SK-N-SH (cell line): Measurements from ENCODE around the gene CNFN. TPM values are rescaled to one million over a fixed set of nuclear protein-coding genes. Genes with fewer than 3 reads are reported as not detected.
"Not testable (repeated sequence)": the region's sequence is repeated elsewhere in the genome, so short reads cannot be mapped to it uniquely, and the experiment has no call there.

Source experiments
- CTCF ChIA-PET: fragments of 300-600, 350-600 bp; formaldehyde crosslinking; extraction: SDS; loops from one replicate; lab custom pipeline; 2021; lab: Yijun Ruan, JAX
- POLR2A ChIA-PET: fragments of 350-600 bp; sonication (Branson Sonifier 250); formaldehyde crosslinking; extraction: SDS; loops from one replicate; lab custom pipeline; 2020; ENCODE audit warnings: antibody characterized with exemption, inconsistent platforms; lab: Yijun Ruan, JAX
- DNase-seq: peaks from one replicate; pipeline ENCODE4 v3.0.0; 2012
- H2AFZ ChIP-seq: fragments of 200-600 bp; sonication (generic); 2 replicates; pipeline ENCODE4 v1.8.1; 2016; ENCODE audit warnings: antibody characterized with exemption, mild to moderate bottlenecking, low read depth
- H3F3A ChIP-seq: fragments of 200-600 bp; sonication (generic); replicated peaks from 2 replicates; pipeline ENCODE3; 2016; ENCODE audit warnings: antibody characterized with exemption, mild to moderate bottlenecking; ENCODE audit not compliant: insufficient read depth
- H3K27ac ChIP-seq, 2 experiments: fragments of 200-500 bp in 1 of 2; fragments of 200-600 bp in 1 of 2; sonication (Bioruptor generic) in 1 of 2; sonication (generic), shearing (Covaris generic) in 1 of 2; 2 replicates each; pipeline versions ENCODE4 v1.5.1 to v1.6.1; 2014 to 2016; ENCODE audit warnings: low read depth in 2 of 2, inconsistent platforms in 1 of 2, low read length in 1 of 2, mild to moderate bottlenecking in 1 of 2, mixed read lengths in 1 of 2
- H3K27me3 ChIP-seq: fragments of 200-600 bp; sonication (generic), shearing (Covaris generic); 2 replicates; pipeline ENCODE4 v1.6.1; 2016; ENCODE audit warnings: mixed run types; ENCODE audit not compliant: insufficient read depth
- H3K36me3 ChIP-seq, 2 experiments: fragments of 200-500 bp in 1 of 2; fragments of 200-600 bp in 1 of 2; sonication (Bioruptor generic) in 1 of 2; sonication (generic) in 1 of 2; replicated peaks in 1 of 2; 2 replicates each; pipeline versions ENCODE3 to v1.5.1; 2014 to 2016; ENCODE audit warnings: low read length in 1 of 2, mild to moderate bottlenecking in 1 of 2; ENCODE audit not compliant: insufficient read depth in 2 of 2, control insufficient read depth in 1 of 2
- H3K4me1 ChIP-seq, 2 experiments: fragments of 200-500 bp in 1 of 2; fragments of 200-600 bp in 1 of 2; sonication (Bioruptor generic) in 1 of 2; sonication (generic), shearing (Covaris generic) in 1 of 2; 2 replicates each; pipeline versions ENCODE4 v1.5.1 to v1.6.1; 2014 to 2016; ENCODE audit warnings: low read depth in 1 of 2, low read length in 1 of 2, mixed run types in 1 of 2; ENCODE audit not compliant: insufficient read depth in 2 of 2, control insufficient read depth in 1 of 2
- H3K4me2 ChIP-seq: fragments of 200-600 bp; sonication (generic), shearing (Covaris generic); 2 replicates; pipeline ENCODE4 v1.6.1; 2017; ENCODE audit warnings: mixed run types
- H3K4me3 ChIP-seq, 2 experiments: fragments of 200-500 bp in 1 of 2; fragments of 200-600 bp in 1 of 2; sonication (Bioruptor generic) in 1 of 2; sonication (generic), shearing (Covaris generic) in 1 of 2; 2 replicates each; pipeline versions ENCODE4 v1.5.1 to v1.8.1; 2014 to 2016; ENCODE audit warnings: low read depth in 2 of 2, inconsistent platforms in 1 of 2, low read length in 1 of 2, mild to moderate bottlenecking in 1 of 2, mixed read lengths in 1 of 2, moderate library complexity in 1 of 2
- H3K79me2 ChIP-seq: fragments of 200-600 bp; sonication (generic); 2 replicates; pipeline ENCODE4 v1.8.1; 2017; ENCODE audit warnings: mild to moderate bottlenecking; ENCODE audit not compliant: insufficient read depth
- H3K9ac ChIP-seq: fragments of 200-600 bp; sonication (generic); 2 replicates; pipeline ENCODE4 v1.6.1; 2017; ENCODE audit warnings: mixed run types
- H3K9me2 ChIP-seq: fragments of 200-600 bp; sonication (generic); 2 replicates; pipeline ENCODE4 v1.6.1; 2017; ENCODE audit warnings: mixed run types
- H3K9me3 ChIP-seq: fragments of 200-600 bp; sonication (generic); 2 replicates; pipeline ENCODE4 v1.6.1; 2017; ENCODE audit warnings: mixed run types, mild to moderate bottlenecking, moderate library complexity
- H4K20me1 ChIP-seq: fragments of 200-600 bp; sonication (generic); 2 replicates; pipeline ENCODE4 v1.6.1; 2017; ENCODE audit warnings: mild to moderate bottlenecking, mixed run types; ENCODE audit not compliant: insufficient read depth
- JUND ChIP-seq: IDR thresholded peaks from 2 replicates; pipeline ENCODE4 v1.4.0; 2012
- NRF1 ChIP-seq: IDR thresholded peaks from 2 replicates; pipeline ENCODE4 v1.6.1; 2012; ENCODE audit warnings: low read depth, mild to moderate bottlenecking, low read length
- RCOR1 ChIP-seq: fragments of 150-350 bp; IDR thresholded peaks from 2 replicates; pipeline ENCODE4 v1.6.1; 2017; ENCODE audit warnings: antibody characterized with exemption, low read length
- RFX5 ChIP-seq: IDR thresholded peaks from 2 replicates; pipeline ENCODE4 v1.6.1; 2012; ENCODE audit warnings: mild to moderate bottlenecking, improper control_type of control experiment, low read length
- TAF1 ChIP-seq: IDR thresholded peaks from 2 replicates; pipeline ENCODE4 v1.6.1; 2012; ENCODE audit warnings: low read depth, mild to moderate bottlenecking, low read length, moderate library complexity, borderline replicate concordance
- TCF12 ChIP-seq: IDR thresholded peaks from 2 replicates; pipeline ENCODE4 v1.4.0; 2012
- USF1 ChIP-seq: IDR thresholded peaks from 2 replicates; pipeline ENCODE4 v1.4.0; 2012; ENCODE audit warnings: low read depth, borderline replicate concordance
- ZBTB33 ChIP-seq: IDR thresholded peaks from 2 replicates; pipeline ENCODE4 v1.4.0; 2012; ENCODE audit warnings: low read depth, borderline replicate concordance
- WGBS: methylation state at CpG from one replicate; pipeline ENCODE4 v1.1.6; 2017; ENCODE audit warnings: low lambda C conversion rate; 5-methylcytosine and 5-hydroxymethylcytosine counted together
- polyA plus RNA-seq, 3 experiments: library from polyadenylated mRNA; depleted of rRNA; stranded (reverse); fragments of >200 nt; gene quantifications; 2 replicates each; pipeline ENCODE4 v1.2.3, GENCODE V29; 2012
- TF ChIP-seq, protein P1 (sequence below): fragments of 150-350 bp; IDR thresholded peaks from 2 replicates; pipeline ENCODE4 v1.6.1; 2017; ENCODE audit warnings: antibody characterized with exemption, low read length, low read depth, borderline replicate concordance
- TF ChIP-seq, protein P2 (sequence below): fragments of 200-600 bp; sonication (generic); IDR thresholded peaks from 2 replicates; pipeline ENCODE4 v1.6.1; 2017; ENCODE audit warnings: antibody characterized with exemption, mild to moderate bottlenecking, moderate library complexity

CNFN gene
- polyA plus RNA-seq, 1 of the 3 experiments (the other 2 are of a cell fraction): 4.5 TPM

DNA sequence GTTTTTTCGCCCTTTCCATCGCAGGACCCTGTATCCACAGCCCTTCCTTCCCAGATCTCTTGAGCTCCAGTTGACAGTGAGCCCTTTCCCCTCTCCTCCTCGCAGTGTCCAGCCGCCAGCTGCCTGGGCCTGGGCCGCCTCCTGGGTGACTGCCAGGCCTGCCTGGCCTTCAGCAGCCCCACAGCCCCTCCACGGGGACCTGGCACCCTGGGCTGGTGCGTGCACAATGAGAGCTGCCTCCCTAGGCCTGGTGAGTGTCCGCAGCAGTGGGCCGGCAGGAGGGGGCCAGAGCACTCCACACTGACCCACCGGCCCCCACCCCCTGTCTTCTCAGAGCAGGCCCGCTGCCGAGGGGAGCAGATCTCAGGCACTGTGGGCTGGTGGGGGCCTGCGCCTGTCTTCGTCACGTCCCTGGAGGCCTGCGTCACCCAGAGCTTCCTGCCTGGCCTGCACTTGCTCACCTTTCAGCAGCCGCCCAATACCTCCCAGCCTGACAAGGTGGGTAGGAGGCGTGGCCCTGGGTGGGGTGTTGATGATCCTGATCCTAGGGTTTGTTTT lies 45.7 kb downstream of the CNFN start:
- H3K36me3 ChIP-seq: peaks cover 7 to 8% of the 10 kb centered on the region in 2 experiments
- WGBS: 93% methylated on average over 18 of the region's 18 CpGs
- no peak overlapping the region for H2AFZ ChIP-seq
- H3K27ac ChIP-seq: no peak overlapping the region; a peak in 1 of 4 replicates
- H3K4me3 ChIP-seq: no peak overlapping the region
- ChIA-PET POLR2A (no interaction called here), CTCF (interaction anchor here (0.7 to 1.9 kb wide), 4 partner anchors 10 to 179 kb away, joined by 3 to 7 read pairs (median 4); no protein-coding TSS in a partner anchor)
- no peaks in the 10 kb centered on the region; a peak in 1 of 4 replicates for H3K4me1 ChIP-seq
- H3K27me3 ChIP-seq: no peaks in the 10 kb centered on the region
- TF ChIP-seq, protein P1, sequence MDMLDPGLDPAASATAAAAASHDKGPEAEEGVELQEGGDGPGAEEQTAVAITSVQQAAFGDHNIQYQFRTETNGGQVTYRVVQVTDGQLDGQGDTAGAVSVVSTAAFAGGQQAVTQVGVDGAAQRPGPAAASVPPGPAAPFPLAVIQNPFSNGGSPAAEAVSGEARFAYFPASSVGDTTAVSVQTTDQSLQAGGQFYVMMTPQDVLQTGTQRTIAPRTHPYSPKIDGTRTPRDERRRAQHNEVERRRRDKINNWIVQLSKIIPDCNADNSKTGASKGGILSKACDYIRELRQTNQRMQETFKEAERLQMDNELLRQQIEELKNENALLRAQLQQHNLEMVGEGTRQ: no peak
- TF ChIP-seq RCOR1 (no peak), ZBTB33 (no peak), USF1 (no peak), NRF1 (no peak), TCF12 (no peak), TAF1 (no peak)
- H3K4me2 ChIP-seq: no peak overlapping the region
- no peaks in the 10 kb centered on the region for H3K9me3 ChIP-seq
- no peak for DNase-seq
- H3F3A ChIP-seq: no peaks in the 10 kb centered on the region
- H3K9me2 ChIP-seq: no peaks in the 10 kb centered on the region
- H4K20me1 ChIP-seq: no peaks in the 10 kb centered on the region
- H3K9ac ChIP-seq: no peak overlapping the region
- H3K79me2 ChIP-seq: no peaks in the 10 kb centered on the region

- no peak overlapping the region for H3K4me3 ChIP-seq
- no peaks in the 10 kb centered on the region for H4K20me1 ChIP-seq
- ChIA-PET POLR2A (no interaction called here), CTCF (interaction anchor here (0.9 to 1.2 kb wide), 3 partner anchors 11 to 57 kb away, joined by 3 to 5 read pairs (median 4); partner anchors contain the start of genes PAFAH1B3 and PRR19)
- H2AFZ ChIP-seq: no peak overlapping the region
- no peaks in the 10 kb centered on the region for H3K9me3 ChIP-seq
- TF ChIP-seq RFX5: no peak
- TF ChIP-seq JUND: no peak
- TF ChIP-seq, protein P2, sequence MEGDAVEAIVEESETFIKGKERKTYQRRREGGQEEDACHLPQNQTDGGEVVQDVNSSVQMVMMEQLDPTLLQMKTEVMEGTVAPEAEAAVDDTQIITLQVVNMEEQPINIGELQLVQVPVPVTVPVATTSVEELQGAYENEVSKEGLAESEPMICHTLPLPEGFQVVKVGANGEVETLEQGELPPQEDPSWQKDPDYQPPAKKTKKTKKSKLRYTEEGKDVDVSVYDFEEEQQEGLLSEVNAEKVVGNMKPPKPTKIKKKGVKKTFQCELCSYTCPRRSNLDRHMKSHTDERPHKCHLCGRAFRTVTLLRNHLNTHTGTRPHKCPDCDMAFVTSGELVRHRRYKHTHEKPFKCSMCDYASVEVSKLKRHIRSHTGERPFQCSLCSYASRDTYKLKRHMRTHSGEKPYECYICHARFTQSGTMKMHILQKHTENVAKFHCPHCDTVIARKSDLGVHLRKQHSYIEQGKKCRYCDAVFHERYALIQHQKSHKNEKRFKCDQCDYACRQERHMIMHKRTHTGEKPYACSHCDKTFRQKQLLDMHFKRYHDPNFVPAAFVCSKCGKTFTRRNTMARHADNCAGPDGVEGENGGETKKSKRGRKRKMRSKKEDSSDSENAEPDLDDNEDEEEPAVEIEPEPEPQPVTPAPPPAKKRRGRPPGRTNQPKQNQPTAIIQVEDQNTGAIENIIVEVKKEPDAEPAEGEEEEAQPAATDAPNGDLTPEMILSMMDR: peak; percentile 49
- 93% methylated on average over 11 of the region's 17 CpGs for WGBS
- H3K9me2 ChIP-seq: no peaks in the 10 kb centered on the region
- DNase-seq: peak; percentile 56
- no peak overlapping the region for H3K27ac ChIP-seq
- no peaks in the 10 kb centered on the region; a peak in 1 of 4 replicates for H3K4me1 ChIP-seq
- H3K27me3 ChIP-seq: no peaks in the 10 kb centered on the region
- H3F3A ChIP-seq: no peaks in the 10 kb centered on the region
- H3K9ac ChIP-seq: no peak overlapping the region
- H3K79me2 ChIP-seq: no peaks in the 10 kb centered on the region
- H3K4me2 ChIP-seq: no peak overlapping the region
- H3K36me3 ChIP-seq: peaks cover 7 to 8% of the 10 kb centered on the region in 2 experiments
These were observed 46.6 kb downstream of the CNFN start for GRCh38 chr19:42343344-42344110.

GRCh38 chr19:42339922-42340321 lies 50.2 kb downstream of the CNFN start:
- WGBS: 94% methylated on average over 4 of the region's 4 CpGs
- H3K4me1 ChIP-seq, H3K4me3 ChIP-seq, H3K27ac ChIP-seq, H2AFZ ChIP-seq, DNase-seq, H3F3A ChIP-seq, POLR2A ChIA-PET, H3K79me2 ChIP-seq, H3K9me3 ChIP-seq, H3K4me2 ChIP-seq, H3K9me2 ChIP-seq, H3K27me3 ChIP-seq, H3K9ac ChIP-seq, H4K20me1 ChIP-seq: not testable (repeated sequence)
- peaks cover 8 to 12% of the 10 kb centered on the region in 2 experiments for H3K36me3 ChIP-seq
- CTCF ChIA-PET: interaction anchor here (0.6 kb wide), 1 partner anchor 9 kb away, joined by 3 read pairs; no protein-coding TSS in a partner anchor
